Measurements from ENCODE around the gene FAM83F. TPM values are rescaled to one million over a fixed set of nuclear protein-coding genes. Genes with fewer than 3 reads are reported as not detected.

Gene FAM83F
- total RNA-seq, 2 experiments from 2014 or later: not detected

- no peaks in the 10 kb centered on the region for H3K36me3 ChIP-seq (ENCODE audit: insufficient read depth, low read length)
- CTCF ChIA-PET (ENCODE audit: unreplicated experiment): no interaction called here
These were observed 10.0 kb upstream of the FAM83F start for GRCh38 chr22:39984746-39985145.

GRCh38 chr22:39985383-39986035 lies 9.2 kb upstream of the FAM83F start:
- intact Hi-C loops (cut with micrococcal nuclease; ENCODE audit: unreplicated experiment): no loop called here
- Histone ChIP-seq H3K4me2 (ENCODE audit: low read length) (no peak overlapping the region), H3K9me3 (ENCODE audit: low read length) (no peaks in the 10 kb centered on the region), H4K20me1 (ENCODE audit: insufficient read depth, low read length) (no peaks in the 10 kb centered on the region), H2AFZ (ENCODE audit: low read length) (no peak overlapping the region), H3K36me3 (ENCODE audit: insufficient read depth, low read length) (no peaks in the 10 kb centered on the region), H3K9me2 (ENCODE audit: insufficient read depth, low read length) (no peaks in the 10 kb centered on the region), H3K79me2 (ENCODE audit: insufficient read depth, low read depth, low read length) (no peaks in the 10 kb centered on the region), H3K4me3 (ENCODE audit: low read depth, low read length, poor library complexity, severe bottlenecking) (no peak overlapping the region), H3K4me1 (ENCODE audit: insufficient read depth, low read length, poor library complexity, severe bottlenecking) (no peaks in the 10 kb centered on the region), H3K27ac (ENCODE audit: low read depth, low read length, poor library complexity, severe bottlenecking) (no peak overlapping the region)
- DNase-seq (ENCODE audit: low spot score): no peak
- no TSS peak for BruUV-seq (replicated peaks)
- no peak for TF ChIP-seq EZH2phosphoT487 (IDR thresholded peaks at IDR 0.05; ENCODE audit: borderline replicate concordance, low read depth, low read length)
- TF ChIP-seq, protein P1, sequence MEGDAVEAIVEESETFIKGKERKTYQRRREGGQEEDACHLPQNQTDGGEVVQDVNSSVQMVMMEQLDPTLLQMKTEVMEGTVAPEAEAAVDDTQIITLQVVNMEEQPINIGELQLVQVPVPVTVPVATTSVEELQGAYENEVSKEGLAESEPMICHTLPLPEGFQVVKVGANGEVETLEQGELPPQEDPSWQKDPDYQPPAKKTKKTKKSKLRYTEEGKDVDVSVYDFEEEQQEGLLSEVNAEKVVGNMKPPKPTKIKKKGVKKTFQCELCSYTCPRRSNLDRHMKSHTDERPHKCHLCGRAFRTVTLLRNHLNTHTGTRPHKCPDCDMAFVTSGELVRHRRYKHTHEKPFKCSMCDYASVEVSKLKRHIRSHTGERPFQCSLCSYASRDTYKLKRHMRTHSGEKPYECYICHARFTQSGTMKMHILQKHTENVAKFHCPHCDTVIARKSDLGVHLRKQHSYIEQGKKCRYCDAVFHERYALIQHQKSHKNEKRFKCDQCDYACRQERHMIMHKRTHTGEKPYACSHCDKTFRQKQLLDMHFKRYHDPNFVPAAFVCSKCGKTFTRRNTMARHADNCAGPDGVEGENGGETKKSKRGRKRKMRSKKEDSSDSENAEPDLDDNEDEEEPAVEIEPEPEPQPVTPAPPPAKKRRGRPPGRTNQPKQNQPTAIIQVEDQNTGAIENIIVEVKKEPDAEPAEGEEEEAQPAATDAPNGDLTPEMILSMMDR (conservative IDR thresholded peaks at IDR 0.05; ENCODE audit: low read length): no peak
- POLR2A ChIA-PET: no interaction called here
- CTCF ChIA-PET (ENCODE audit: unreplicated experiment): no interaction called here

More at GRCh38 chr22:39984746-39985145, 10.0 kb upstream of the FAM83F start:
- Histone ChIP-seq H3K4me3 (ENCODE audit: low read depth, low read length, poor library complexity, severe bottlenecking) (no peak overlapping the region), H3K79me2 (ENCODE audit: insufficient read depth, low read depth, low read length) (no peaks in the 10 kb centered on the region), H3K4me2 (ENCODE audit: low read length) (no peak overlapping the region), H2AFZ (ENCODE audit: low read length) (no peak overlapping the region), H3K4me1 (ENCODE audit: insufficient read depth, low read length, poor library complexity, severe bottlenecking) (no peaks in the 10 kb centered on the region), H3K27ac (ENCODE audit: low read depth, low read length, poor library complexity, severe bottlenecking) (no peak overlapping the region), H3K9me3 (ENCODE audit: low read length) (no peaks in the 10 kb centered on the region), H3K9me2 (ENCODE audit: insufficient read depth, low read length) (no peaks in the 10 kb centered on the region), H4K20me1 (ENCODE audit: insufficient read depth, low read length) (no peaks in the 10 kb centered on the region)
- intact Hi-C loops (cut with micrococcal nuclease; ENCODE audit: unreplicated experiment): no loop called here
- BruUV-seq (replicated peaks): no TSS peak
- no peak for DNase-seq (ENCODE audit: low spot score)
- POLR2A ChIA-PET: interaction anchor here (0.7 kb wide), 3 partner anchors 281 to 1696 kb away, joined by 5 to 10 read pairs (median 8); no protein-coding TSS in a partner anchor
- TF ChIP-seq, protein P1 (conservative IDR thresholded peaks at IDR 0.05; ENCODE audit: low read length): no peak
- TF ChIP-seq EZH2phosphoT487 (IDR thresholded peaks at IDR 0.05; ENCODE audit: borderline replicate concordance, low read depth, low read length): no peak

DNA sequence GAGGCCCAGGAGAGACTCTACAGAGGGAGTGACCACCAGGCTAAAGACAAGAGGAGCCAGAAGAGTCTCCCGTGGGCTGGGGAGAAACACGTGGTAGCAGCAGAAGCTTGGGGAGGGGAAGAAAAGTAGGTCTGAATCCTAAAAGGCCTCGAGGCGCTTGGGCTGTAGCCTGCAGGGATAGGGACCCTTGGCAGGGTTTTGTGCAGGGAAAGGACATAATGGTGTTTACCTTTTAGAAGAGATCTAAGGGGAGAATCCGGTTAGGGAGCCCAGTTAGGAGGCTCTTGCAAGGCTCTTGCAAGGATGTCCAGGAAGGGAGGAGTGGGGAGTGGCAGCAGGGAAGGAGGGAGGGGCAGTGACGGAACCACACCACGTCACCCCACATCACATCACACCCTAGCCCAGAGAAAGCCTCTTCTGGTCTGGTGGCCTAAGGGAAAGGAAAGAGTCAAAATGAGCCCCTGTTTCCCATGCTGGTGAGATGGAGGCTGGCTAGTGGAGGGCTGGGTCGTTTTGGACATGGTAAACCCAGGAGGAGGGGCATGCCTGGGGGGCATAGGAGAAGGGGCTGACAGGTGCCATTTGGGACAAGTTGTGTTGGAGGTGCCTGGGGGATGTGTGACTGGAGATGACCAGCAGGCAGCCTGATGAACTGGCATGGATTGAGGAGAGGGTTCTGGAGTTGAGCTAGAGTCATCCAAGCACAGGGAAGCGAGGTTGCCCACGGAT lies 6.2 kb upstream of the FAM83F start:
- CTCF ChIA-PET (ENCODE audit: unreplicated experiment): no interaction called here

More for the DNA sequence above, 6.2 kb upstream of the FAM83F start:
- H3K4me2 ChIP-seq (ENCODE audit: low read length): no peak overlapping the region
- TF ChIP-seq, protein P1 (conservative IDR thresholded peaks at IDR 0.05; ENCODE audit: low read length): no peak
- no peak for TF ChIP-seq EZH2phosphoT487 (IDR thresholded peaks at IDR 0.05; ENCODE audit: borderline replicate concordance, low read depth, low read length)
- no peaks in the 10 kb centered on the region for H4K20me1 ChIP-seq (ENCODE audit: insufficient read depth, low read length)
- DNase-seq (ENCODE audit: low spot score): no peak
- H3K79me2 ChIP-seq (ENCODE audit: insufficient read depth, low read depth, low read length): no peaks in the 10 kb centered on the region
- no peak overlapping the region for H3K27ac ChIP-seq (ENCODE audit: low read depth, low read length, poor library complexity, severe bottlenecking)
- H3K4me1 ChIP-seq (ENCODE audit: insufficient read depth, low read length, poor library complexity, severe bottlenecking): no peaks in the 10 kb centered on the region
- intact Hi-C loops (cut with micrococcal nuclease; ENCODE audit: unreplicated experiment): no loop called here
- POLR2A ChIA-PET: no interaction called here
- BruUV-seq (replicated peaks): no TSS peak
- no peaks in the 10 kb centered on the region for H3K36me3 ChIP-seq (ENCODE audit: insufficient read depth, low read length)
- no peaks in the 10 kb centered on the region for H3K9me3 ChIP-seq (ENCODE audit: low read length)
- H3K9me2 ChIP-seq (ENCODE audit: insufficient read depth, low read length): no peaks in the 10 kb centered on the region
- no peak overlapping the region for H2AFZ ChIP-seq (ENCODE audit: low read length)
- no peak overlapping the region for H3K4me3 ChIP-seq (ENCODE audit: low read depth, low read length, poor library complexity, severe bottlenecking)

All from OCI-LY7 (cell line).